Mucosa of descending colon (tissue), 3 donors: ENCODE results near the gene SGMS1. TPM values are rescaled to one million over a fixed set of nuclear protein-coding genes. Genes with fewer than 3 reads are reported as not detected.

Source experiments
- ATAC-seq: fragments of 200-7000 bp; cut with Tn5 transposase; one replicate; pipeline ENCODE4 v1.9.1; 2020; ENCODE audit warnings: mild to moderate bottlenecking, moderate library complexity
- DNase-seq, 3 donors: peaks; one replicate each; pipeline ENCODE4 v3.0.0-alpha.2; 2020
- H3K36me3 ChIP-seq: fragments of 200-600 bp; one replicate; pipeline ENCODE4 v1.8.0; 2021; ENCODE audit warnings: low read depth, mild to moderate bottlenecking
- H3K4me1 ChIP-seq: fragments of 200-600 bp; one replicate; pipeline ENCODE4 v1.8.0; 2021; ENCODE audit warnings: low read depth, mild to moderate bottlenecking
- H3K4me3 ChIP-seq: fragments of 200-600 bp; one replicate; pipeline ENCODE4 v1.8.0; 2021; ENCODE audit warnings: mild to moderate bottlenecking
- H3K9me3 ChIP-seq: fragments of 200-600 bp; one replicate; pipeline ENCODE4 v1.8.0; 2021; ENCODE audit warnings: mild to moderate bottlenecking
- intact Hi-C, 2 donors: fragments of 100-400 bp; cut with DNase I in 1 of 2; cut with micrococcal nuclease in 1 of 2; formaldehyde crosslinking; loops; one replicate each; pipeline versions ENCODE4 v1.11.0 to v1.11.1; 2022; cut with DNase I, micrococcal nuclease
- total RNA-seq, 3 donors: library from RNA; stranded (reverse); fragmentation: NEBNext Ultra II Directional in 2 of 3; extraction: Animal tissue kit (Norgen Biotek cat#: 25700) in 2 of 3; gene quantifications; one replicate each; pipeline versions ENCODE4 v1.2.1 to v1.2.4, GENCODE V29; 2021 to 2023
- TF ChIP-seq, protein P1 (sequence below): fragments of 200-600 bp; IDR thresholded peaks from one replicate; pipeline ENCODE4 v1.8.0; 2022; ENCODE audit warnings: antibody characterized with exemption, mild to moderate bottlenecking
- donor health status: DM: no; HTN: no; CAD: no; lungs with moderate emphysema.
- donor health status: DM: no; HTN: no; CAD: no.
- donor health status: DM: no; HTN: yes; CAD: no.

Gene SGMS1
- total RNA-seq, 3 donors from 2014 or later: 14.4 to 28.4 (median 20.0) TPM

DNA sequence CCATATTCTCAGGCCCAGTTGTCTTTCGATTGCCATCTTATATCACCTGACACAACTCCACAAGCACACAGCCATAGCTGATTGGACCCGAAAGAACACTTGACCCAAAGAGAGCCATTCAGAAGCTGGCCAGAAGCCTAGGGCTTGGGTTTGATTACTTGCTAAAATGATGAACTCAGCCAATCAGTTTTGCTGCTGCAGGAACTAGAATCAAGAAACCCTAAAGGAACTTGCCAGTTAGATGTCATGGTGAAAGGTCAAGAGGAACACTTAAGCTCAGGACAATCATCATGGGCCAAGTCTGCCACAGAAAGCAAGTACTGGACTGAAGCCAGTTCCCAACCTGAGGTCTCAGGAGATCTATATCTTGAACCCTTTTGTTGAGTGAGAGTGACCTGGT lies 150.0 kb downstream of the SGMS1 start:
- ATAC-seq (no peak), DNase-seq (no peak)
- H3K36me3 ChIP-seq: no peaks in the 10 kb centered on the region
- peaks cover 20% of the 10 kb centered on the region for H3K4me1 ChIP-seq
- H3K4me3 ChIP-seq: no peak overlapping the region
- H3K9me3 ChIP-seq: peaks cover 4% of the 10 kb centered on the region
- TF ChIP-seq, protein P1, sequence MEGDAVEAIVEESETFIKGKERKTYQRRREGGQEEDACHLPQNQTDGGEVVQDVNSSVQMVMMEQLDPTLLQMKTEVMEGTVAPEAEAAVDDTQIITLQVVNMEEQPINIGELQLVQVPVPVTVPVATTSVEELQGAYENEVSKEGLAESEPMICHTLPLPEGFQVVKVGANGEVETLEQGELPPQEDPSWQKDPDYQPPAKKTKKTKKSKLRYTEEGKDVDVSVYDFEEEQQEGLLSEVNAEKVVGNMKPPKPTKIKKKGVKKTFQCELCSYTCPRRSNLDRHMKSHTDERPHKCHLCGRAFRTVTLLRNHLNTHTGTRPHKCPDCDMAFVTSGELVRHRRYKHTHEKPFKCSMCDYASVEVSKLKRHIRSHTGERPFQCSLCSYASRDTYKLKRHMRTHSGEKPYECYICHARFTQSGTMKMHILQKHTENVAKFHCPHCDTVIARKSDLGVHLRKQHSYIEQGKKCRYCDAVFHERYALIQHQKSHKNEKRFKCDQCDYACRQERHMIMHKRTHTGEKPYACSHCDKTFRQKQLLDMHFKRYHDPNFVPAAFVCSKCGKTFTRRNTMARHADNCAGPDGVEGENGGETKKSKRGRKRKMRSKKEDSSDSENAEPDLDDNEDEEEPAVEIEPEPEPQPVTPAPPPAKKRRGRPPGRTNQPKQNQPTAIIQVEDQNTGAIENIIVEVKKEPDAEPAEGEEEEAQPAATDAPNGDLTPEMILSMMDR: no peak
- intact Hi-C loops: no loop called here

DNA sequence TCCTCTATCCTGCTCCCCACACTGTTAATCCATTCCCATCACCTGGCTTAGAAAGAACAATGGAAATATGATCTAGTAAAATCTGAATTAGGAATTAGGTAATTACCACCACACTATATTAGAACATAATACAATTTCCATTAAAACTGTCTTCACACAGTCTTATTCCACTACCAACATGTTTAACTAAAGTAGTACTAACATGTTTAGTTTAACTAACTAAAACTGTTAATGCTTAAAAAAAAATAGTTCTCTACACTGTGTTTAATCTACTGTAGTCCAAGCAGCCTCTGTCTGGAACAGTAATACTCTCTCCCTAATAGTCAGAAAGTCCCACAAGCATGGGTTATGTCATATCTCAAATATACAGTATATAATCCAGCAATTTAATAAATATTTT lies 150.8 kb downstream of the SGMS1 start:
- ATAC-seq: no peak
- no peak for DNase-seq
- TF ChIP-seq, protein P1: no peak
- intact Hi-C loops: no loop called here
- Histone ChIP-seq H3K36me3 (no peaks in the 10 kb centered on the region), H3K9me3 (peaks cover 4% of the 10 kb centered on the region), H3K4me1 (peaks cover 20% of the 10 kb centered on the region), H3K4me3 (no peak overlapping the region)

DNA sequence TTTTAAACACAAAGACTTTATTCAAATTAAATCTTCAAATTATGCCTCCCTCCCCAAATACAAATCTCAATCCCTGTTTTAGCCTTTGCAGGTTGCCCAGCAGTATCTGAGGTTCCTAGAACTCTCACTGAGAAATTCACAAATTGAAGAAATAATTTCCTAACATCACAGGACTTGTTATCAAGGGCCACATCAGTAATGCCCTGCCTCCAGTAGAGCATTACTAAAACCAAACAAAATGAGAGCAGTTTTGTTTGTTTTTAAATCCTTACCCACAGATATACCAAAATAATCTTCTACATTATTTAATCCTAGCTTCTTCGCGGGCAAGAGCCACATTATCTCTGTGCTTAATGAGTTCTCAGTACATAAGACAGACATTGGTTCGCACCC lies 152.2 kb downstream of the SGMS1 start:
- Histone ChIP-seq H3K4me3 (no peak overlapping the region), H3K36me3 (no peaks in the 10 kb centered on the region), H3K4me1 (peaks cover 20% of the 10 kb centered on the region), H3K9me3 (no peaks in the 10 kb centered on the region)
- intact Hi-C loops: no loop called here
- TF ChIP-seq, protein P1: no peak
- DNase-seq (no peak), ATAC-seq (no peak)

DNA sequence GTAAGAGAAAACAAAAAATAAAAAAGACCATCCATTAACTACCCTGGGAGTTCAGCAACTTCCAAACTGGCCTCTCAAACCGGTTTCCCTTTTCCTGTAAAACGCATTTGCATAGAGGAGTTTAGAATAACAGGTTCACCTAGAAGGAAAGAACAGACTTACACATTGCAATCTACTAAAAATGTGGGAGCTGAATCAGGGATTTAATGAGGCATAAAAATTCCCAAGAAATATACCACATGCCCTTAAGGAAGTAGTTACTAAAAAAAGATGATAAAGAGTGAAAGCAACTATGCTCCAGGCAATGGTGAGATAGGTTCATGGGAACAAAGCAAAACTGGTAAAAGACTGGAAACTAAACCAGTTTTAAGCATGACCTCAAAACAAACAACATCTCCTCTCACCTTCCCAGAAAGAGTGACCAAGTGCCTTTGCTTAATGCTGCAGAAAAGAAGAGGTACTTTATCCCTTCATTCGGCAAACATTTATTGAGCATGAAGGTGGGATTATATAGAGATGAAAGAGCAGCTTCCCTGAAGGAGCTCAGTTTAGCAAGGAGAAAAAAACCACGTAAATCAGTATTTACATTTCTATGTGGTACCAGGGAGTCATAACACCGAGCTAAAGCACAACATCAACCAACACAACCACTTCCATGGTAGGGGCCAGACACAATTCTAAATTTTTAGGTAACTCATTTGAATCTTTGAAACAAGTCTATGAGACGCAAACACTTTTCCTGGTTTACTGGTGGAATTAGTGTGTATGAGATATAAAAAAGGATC lies 152.8 kb downstream of the SGMS1 start:
- TF ChIP-seq, protein P1: no peak
- no peaks in the 10 kb centered on the region for H3K9me3 ChIP-seq
- peaks cover 20% of the 10 kb centered on the region for H3K4me1 ChIP-seq
- ATAC-seq (peak; percentile 83), DNase-seq (peak in 1 of 3 donors; percentile 26)
- intact Hi-C loops: no loop called here
- no peak overlapping the region for H3K4me3 ChIP-seq
- H3K36me3 ChIP-seq: no peaks in the 10 kb centered on the region

DNA sequence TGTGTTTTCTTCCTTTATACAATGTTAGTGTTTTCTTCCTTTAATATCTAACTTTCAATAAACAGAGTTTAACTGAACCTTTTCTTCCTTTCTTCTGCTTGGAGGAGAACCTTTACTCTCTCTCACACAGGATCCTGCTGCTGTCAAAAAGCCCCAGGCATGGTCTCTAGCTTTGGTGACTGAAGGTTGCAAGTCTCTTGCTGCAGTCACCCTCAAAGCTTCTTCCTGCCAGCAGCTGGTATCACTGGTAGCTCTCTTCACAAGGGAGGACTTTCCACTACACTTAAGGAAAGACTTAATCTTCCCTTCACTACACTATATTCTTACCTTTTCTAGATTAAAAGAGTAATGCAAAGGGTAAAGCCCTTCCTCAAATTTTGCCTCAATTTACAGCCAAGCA lies 153.4 kb downstream of the SGMS1 start:
- H3K4me1 ChIP-seq: peaks cover 20% of the 10 kb centered on the region
- TF ChIP-seq, protein P1: no peak
- no peaks in the 10 kb centered on the region for H3K36me3 ChIP-seq
- intact Hi-C loops: no loop called here
- H3K4me3 ChIP-seq: no peak overlapping the region
- DNase-seq (no peak), ATAC-seq (peak; percentile 59)
- H3K9me3 ChIP-seq: no peaks in the 10 kb centered on the region
